GM13977 (cell line): ENCODE data around the gene KCNQ1.

Experiments
- DNase-seq: peaks from one replicate; pipeline ENCODE4 v3.0.0; 2012; ENCODE audit warnings: low spot score
- in situ Hi-C: fragments of 300-500 bp; cut with MboI; formaldehyde crosslinking; loops from one replicate; pipeline ENCODE4 v1.12.0; 2022; ENCODE audit warnings: low sequenced_read_pairs, low pct_unique_long_range_greater_than_20kb, mixed read lengths, inconsistent platforms; ENCODE audit not compliant: unreplicated experiment
- TF ChIP-seq, protein P1 (sequence below): IDR thresholded peaks from 2 replicates; pipeline ENCODE4 v1.5.1; 2012; ENCODE audit warnings: mild to moderate bottlenecking, control low read depth; ENCODE audit not compliant: insufficient read depth; ENCODE audit errors: extremely low read depth, missing control alignments

KCNQ1 gene

DNA sequence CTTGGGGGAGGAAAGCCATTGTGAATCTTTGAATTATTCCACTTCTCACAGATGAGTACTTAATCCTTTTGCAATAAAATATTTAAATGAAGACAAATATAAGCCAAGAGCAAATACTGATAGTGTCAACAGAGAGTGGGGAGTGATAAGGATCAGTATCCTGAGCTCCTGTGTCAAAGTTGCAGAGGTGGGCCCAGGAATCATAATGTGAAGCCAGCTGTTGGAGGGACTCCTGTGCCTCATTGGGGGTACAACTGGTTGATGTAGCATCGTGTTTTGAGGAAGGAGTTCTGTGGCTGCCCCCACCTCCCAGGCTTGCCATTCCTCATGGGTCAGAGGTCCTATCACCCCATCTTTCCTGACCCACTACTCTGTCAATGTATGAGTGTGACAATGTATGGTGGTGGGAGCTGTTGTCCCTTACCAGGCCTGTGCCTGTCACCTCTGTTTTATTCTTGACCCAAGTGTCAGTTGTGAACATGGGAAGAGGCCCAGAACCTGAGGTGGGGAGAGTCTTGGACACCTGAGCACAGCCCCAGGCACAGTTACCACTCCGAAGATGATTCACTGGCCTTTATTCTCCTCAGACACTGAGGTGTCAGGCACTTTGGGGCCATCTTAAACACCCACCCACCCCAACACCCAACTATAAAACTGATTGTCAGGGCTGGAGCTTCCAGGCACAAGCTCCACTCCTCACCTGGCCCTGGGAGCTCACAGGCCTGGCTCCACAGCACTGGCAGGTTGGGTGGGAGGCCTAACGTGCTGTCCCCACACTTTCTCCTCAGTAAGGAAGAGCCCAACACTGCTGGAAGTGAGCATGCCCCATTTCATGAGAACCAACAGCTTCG, 216.6 kb downstream of the KCNQ1 start:
- TF ChIP-seq, protein P1, sequence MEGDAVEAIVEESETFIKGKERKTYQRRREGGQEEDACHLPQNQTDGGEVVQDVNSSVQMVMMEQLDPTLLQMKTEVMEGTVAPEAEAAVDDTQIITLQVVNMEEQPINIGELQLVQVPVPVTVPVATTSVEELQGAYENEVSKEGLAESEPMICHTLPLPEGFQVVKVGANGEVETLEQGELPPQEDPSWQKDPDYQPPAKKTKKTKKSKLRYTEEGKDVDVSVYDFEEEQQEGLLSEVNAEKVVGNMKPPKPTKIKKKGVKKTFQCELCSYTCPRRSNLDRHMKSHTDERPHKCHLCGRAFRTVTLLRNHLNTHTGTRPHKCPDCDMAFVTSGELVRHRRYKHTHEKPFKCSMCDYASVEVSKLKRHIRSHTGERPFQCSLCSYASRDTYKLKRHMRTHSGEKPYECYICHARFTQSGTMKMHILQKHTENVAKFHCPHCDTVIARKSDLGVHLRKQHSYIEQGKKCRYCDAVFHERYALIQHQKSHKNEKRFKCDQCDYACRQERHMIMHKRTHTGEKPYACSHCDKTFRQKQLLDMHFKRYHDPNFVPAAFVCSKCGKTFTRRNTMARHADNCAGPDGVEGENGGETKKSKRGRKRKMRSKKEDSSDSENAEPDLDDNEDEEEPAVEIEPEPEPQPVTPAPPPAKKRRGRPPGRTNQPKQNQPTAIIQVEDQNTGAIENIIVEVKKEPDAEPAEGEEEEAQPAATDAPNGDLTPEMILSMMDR: no peak
- in situ Hi-C loops: no loop called here
- DNase-seq: no peak

DNA sequence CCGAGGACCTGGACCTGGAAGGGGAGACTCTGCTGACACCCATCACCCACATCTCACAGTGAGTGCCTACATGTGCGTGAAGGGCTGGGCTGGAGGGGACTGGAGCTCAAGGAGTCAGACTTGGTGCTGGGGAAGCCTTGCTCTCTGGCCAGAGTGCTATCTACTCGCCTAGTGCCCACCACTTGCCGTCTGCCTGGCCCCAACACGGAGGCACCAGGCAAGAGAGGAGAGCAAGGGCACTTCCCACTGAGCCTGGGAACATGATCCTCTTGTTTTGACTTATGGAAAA, 217.2 kb downstream of the KCNQ1 start:
- in situ Hi-C loops: no loop called here
- TF ChIP-seq, protein P1: no peak
- no peak for DNase-seq

DNA sequence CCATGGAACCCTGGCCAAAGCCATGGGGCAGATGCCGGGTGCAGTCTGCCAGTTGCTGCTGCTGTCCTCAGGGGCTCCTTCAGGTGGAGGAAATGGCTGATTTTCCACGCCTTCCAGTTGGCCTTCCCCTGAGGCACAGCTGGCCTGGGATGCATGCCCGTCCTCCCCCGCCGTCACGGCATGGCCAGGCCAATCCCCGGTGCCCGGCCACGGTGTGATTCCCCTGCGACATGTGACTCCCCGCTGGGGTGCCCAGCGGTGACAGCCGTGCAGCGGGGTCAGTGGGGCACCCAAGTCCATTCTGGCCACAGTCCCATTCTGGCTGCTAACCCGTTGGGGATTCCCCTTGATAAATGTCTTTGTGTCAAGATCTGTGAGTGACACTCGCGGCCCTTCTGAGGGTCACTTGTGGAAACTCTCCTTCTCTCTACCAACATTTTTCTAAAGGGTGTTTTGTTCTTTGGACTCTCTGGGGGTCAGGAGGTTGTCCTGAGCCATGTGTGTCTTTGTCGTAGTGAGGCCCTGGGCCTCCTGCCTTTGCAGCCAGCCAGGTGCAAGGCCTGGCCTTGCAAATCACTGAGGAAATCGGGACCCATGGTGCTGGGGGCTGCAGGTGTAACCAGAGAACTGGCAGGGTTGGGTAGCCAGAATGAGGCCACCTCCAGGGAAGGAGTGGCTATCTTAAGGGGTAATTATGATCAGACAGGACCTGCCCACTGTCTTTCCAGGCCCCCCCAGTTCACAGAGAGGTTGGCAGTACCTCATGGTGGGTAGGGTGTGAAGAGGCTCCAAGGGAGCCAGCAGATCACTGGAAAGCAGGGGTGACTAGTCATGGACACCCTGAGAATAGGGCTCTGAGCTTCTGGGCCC, 217.9 kb downstream of the KCNQ1 start:
- in situ Hi-C loops: no loop called here
- DNase-seq: no peak

DNA sequence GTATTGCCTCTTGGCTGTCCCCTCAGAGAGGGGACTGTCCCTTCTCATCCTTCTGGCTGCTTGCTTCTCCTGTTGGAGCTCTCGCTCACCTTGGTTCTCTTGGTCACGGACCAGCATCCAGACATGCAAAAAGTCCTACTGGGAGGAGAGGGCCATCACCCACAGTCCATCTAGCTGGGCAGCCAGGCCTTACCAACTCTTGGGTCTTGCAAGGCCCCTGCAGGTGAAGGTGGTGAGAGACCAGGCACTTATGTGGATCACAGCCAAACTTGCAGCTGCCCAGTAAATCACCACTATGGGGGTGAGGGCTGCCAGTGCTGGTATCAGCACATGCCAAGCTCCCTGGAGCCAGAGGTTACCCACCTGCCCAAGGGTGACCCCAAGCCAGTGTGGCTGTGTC, 218.7 kb downstream of the KCNQ1 start:
- TF ChIP-seq, protein P1: no peak
- no peak for DNase-seq
- in situ Hi-C loops: no loop called here

More for the DNA sequence above, 217.9 kb downstream of the KCNQ1 start:
- TF ChIP-seq, protein P1: no peak

DNA sequence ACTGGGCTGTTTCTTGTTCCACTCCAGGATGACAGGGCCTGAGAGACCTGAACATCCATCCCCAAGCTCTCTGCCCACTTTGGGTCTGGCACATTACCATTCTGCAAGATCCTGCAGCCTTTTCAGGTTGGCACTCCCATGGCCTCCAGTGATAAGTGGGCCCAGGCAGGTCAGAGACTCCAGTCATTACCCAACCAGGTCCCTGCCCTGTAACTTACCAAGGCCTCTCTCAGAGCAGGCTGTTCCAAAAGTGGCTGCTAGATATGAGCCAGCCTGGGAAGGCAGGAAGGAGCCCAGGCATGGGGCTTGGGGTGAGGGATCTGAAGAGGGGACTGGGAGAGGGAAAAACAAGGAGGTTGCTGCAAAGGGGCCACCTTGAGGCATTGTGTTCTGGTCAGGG, 219.1 kb downstream of the KCNQ1 start:
- in situ Hi-C loops: no loop called here
- TF ChIP-seq, protein P1: no peak
- DNase-seq: no peak

DNA sequence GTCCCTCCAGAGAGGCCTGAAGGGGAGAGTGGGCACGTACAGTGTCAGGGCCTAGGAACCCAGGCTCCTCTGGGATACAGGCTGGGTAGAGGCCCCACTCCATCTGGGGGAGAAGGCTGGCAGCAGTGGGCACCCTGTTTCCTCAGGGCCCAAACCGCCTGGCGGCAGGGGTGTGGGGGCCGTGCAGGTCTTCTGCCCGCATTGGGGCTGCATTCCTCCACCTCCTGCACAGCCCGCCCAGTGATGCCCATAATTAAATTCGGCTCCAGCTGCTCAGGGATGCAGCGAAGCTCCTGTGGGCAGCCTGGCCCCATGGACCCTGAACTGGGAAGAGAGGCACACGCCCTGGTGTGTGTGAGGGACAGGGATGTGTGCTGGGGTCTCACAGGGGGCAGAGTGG, 219.6 kb downstream of the KCNQ1 start:
- TF ChIP-seq, protein P1: no peak
- in situ Hi-C loops: no loop called here

More for the DNA sequence above, 219.6 kb downstream of the KCNQ1 start:
- no peak for DNase-seq
